Heart right ventricle (tissue), 16 donors: Measurements from ENCODE around the gene TCF15. TPM values are rescaled to one million over a fixed set of nuclear protein-coding genes. Genes with fewer than 3 reads are reported as not detected.

ENCODE experiments used
- ATAC-seq, 8 donors: fragments of 200-7000 bp; cut with Tn5 transposase; one replicate each; pipeline ENCODE4 v1.9.1; 2020; ENCODE audit warnings: mild to moderate bottlenecking in 8 of 8, moderate library complexity in 8 of 8, moderate number of reproducible peaks in 1 of 8
- DNase-seq, 2 donors: peaks; one replicate each; pipeline ENCODE4 v3.0.0-alpha.2; 2020
- H3K27ac ChIP-seq, 10 donors: fragments of 200-600 bp; sonication (generic) in 2 of 10; one replicate each; pipeline versions ENCODE4 v1.5.0 to v1.8.0; 2020 to 2022; ENCODE audit warnings: mild to moderate bottlenecking in 3 of 10
- H3K27me3 ChIP-seq, 7 donors: fragments of 200-600 bp; one replicate each; pipeline ENCODE4 v1.8.0; 2021 to 2022; ENCODE audit warnings: mild to moderate bottlenecking in 2 of 7
- H3K36me3 ChIP-seq, 9 donors: fragments of 200-600 bp; sonication (generic) in 1 of 9; one replicate each; pipeline versions ENCODE4 v1.5.0 to v1.8.0; 2020 to 2022; ENCODE audit warnings: mild to moderate bottlenecking in 2 of 9
- H3K4me1 ChIP-seq, 9 donors: fragments of 200-600 bp; sonication (generic) in 1 of 9; one replicate each; pipeline versions ENCODE4 v1.5.0 to v1.8.0; 2020 to 2022; ENCODE audit warnings: mild to moderate bottlenecking in 4 of 9
- H3K4me3 ChIP-seq, 10 donors: fragments of 200-600 bp; sonication (generic) in 2 of 10; one replicate each; pipeline versions ENCODE4 v1.5.0 to v1.8.0; 2020 to 2022; ENCODE audit warnings: mild to moderate bottlenecking in 7 of 10, moderate library complexity in 2 of 10
- H3K9me3 ChIP-seq, 11 donors: fragments of 200-600 bp in 10 of 11; sonication (generic) in 2 of 11; one replicate each; pipeline versions ENCODE4 v1.5.0 to v1.8.0; 2013 to 2022; ENCODE audit warnings: mild to moderate bottlenecking in 2 of 11, control low read depth in 1 of 11, moderate library complexity in 1 of 11
- WGBS, 2 donors: extraction: QIAGEN DNeasy Blood & Tissue Kit; methylation state at CpG; one replicate each; pipeline ENCODE4 v1.1.7; 2013; ENCODE audit warnings: inconsistent platforms in 1 of 2; 5-methylcytosine and 5-hydroxymethylcytosine counted together
- intact Hi-C, 10 donors: fragments of 100-400 bp; cut with DNase I; formaldehyde crosslinking; loops; one replicate each; pipeline versions ENCODE4 v1.11.1 to v1.14.2; 2022
- polyA plus RNA-seq, 2 donors: library from polyadenylated mRNA; stranded (reverse); fragments of 200-250 nt; gene quantifications; one replicate each; pipeline ENCODE4 v1.2.3, GENCODE V29; 2013
- total RNA-seq, 10 donors: library from RNA; stranded (reverse); fragmentation: NEBNext Ultra II Directional in 3 of 10; extraction: Animal tissue kit (Norgen Biotek cat#: 25700) in 3 of 10; gene quantifications; one replicate each; pipeline versions ENCODE4 v1.2.1 to v1.2.4, GENCODE V29; 2021 to 2023
- TF ChIP-seq, protein P1 (sequence below), 9 donors: fragments of 200-600 bp; sonication (generic) in 2 of 9; IDR thresholded peaks; one replicate each; pipeline versions ENCODE4 v1.5.0 to v1.8.0; 2021 to 2022; ENCODE audit warnings: antibody characterized with exemption in 9 of 9, mild to moderate bottlenecking in 5 of 9, moderate library complexity in 1 of 9
- donor health status: Arrhythmogenic right ventricular cardiomyopathy.
- donor health status: ischemic (EF 13 %, LVEDD 7.1; RV severe dilation, severe dysfunction).
- donor health status: healthy with polysubstance abuse.
- donor health status: DM: no; HTN: yes; CAD: no.
- donor health status: DM: no; HTN: no; CAD: no.
- donor health status: ischemic (EF 25% LVEDD 6.9; RV normal size, moderate dysfunction).
- donor health status: ischemic (EF 25% LVEDD 5.7; RV mildly dilated, moderate dysfunction).
- donor health status: healthy.
- donor health status: DM: yes; HTN: yes; CAD: no.
- donor health status: Ischemic cardiomyopathy.
- donor health status: ischemic (EF 35%, LVEDD 5.7; RV mildly dilated, moderate dysfunction).
- donor health status: nonischemic (EF 11% LVEDD 7.7; RV severe dilation, severe dysfunction).
- donor health status: DM: yes; HTN: yes; CAD: no.
- donor health status: PGD.
- donor health status: ischemic (EF 29% LVEDD 5.4; RV normal size, mild dysfunction).
- donor health status: nonischemic (EF 23%, LVEDD 6.1; RV moderate dilation, normal function).

TCF15 gene
- total and polyA plus RNA-seq, 12 donors, result 4.6 to 41.0 (median 8.4) TPM

DNA sequence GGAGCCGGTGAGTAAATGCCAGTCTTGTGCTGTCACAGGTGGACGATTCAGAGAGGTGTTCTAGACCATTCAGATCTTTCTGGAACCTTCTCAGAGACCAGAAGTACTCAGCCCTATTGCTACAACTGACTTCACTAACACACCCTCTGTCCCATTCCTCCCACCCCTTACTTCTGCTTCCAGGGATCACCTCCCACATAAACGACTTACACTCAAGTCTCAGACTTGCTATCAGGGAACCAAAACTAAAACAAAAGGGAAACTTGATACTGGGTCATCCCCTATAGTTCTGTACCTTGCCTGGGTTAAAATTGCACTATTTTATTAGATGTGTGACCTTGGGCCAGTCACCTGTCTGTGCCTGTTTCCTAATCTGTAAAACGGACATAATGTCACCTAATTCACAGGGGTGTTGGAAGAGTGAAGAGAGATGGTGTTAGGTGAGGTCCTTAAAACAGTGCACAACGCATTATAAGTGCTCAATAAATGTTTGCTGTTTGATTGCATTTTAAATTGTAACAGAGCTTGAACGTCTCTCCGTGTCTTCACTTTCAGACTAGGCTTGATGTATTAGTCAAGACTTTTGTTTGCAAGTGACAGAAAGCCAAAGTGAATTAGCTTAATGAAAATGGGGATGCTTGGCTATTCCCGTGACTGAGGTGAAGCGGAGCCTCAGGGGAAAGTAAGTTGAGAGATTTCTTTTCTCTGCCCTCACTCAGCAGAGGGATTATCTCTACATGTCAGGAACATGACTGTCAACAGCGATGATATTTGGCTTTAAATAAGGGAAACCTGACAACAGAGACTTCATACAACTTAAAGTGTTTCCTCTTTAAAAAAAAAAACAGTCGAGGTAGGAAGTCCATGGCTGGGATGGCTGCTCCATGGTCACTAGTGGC, 45.9 kb upstream of the TCF15 start:
- TF ChIP-seq, protein P1, sequence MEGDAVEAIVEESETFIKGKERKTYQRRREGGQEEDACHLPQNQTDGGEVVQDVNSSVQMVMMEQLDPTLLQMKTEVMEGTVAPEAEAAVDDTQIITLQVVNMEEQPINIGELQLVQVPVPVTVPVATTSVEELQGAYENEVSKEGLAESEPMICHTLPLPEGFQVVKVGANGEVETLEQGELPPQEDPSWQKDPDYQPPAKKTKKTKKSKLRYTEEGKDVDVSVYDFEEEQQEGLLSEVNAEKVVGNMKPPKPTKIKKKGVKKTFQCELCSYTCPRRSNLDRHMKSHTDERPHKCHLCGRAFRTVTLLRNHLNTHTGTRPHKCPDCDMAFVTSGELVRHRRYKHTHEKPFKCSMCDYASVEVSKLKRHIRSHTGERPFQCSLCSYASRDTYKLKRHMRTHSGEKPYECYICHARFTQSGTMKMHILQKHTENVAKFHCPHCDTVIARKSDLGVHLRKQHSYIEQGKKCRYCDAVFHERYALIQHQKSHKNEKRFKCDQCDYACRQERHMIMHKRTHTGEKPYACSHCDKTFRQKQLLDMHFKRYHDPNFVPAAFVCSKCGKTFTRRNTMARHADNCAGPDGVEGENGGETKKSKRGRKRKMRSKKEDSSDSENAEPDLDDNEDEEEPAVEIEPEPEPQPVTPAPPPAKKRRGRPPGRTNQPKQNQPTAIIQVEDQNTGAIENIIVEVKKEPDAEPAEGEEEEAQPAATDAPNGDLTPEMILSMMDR (IDR thresholded peaks at IDR 0.05), result no peak
- ATAC-seq, result no peak
- peaks cover 6 to 72% (median 22%) of the 10 kb centered on the region in 9 donors for H3K4me1 ChIP-seq
- H3K36me3 ChIP-seq, result peaks cover 0 to 3% (median 0%) of the 10 kb centered on the region in 9 donors
- no peak overlapping the region for H3K27ac ChIP-seq
- peaks cover 0 to 8% (median 3%) of the 10 kb centered on the region in 7 donors for H3K27me3 ChIP-seq
- intact Hi-C loops, result loop anchor here in 1 of 10 donors (10.0 kb wide), 1 partner anchor 301 kb away; no protein-coding TSS in a partner anchor
- H3K9me3 ChIP-seq, result no peaks in the 10 kb centered on the region
- 75 to 78% methylated on average over 11 of the region's 11 CpGs for WGBS, 2 donors
- no peak for DNase-seq
- no peak overlapping the region for H3K4me3 ChIP-seq

- Histone ChIP-seq H3K4me1 (peaks cover 6 to 57% (median 22%) of the 10 kb centered on the region in 9 donors), H3K36me3 (peaks cover 0 to 19% (median 5%) of the 10 kb centered on the region in 9 donors), H3K4me3 (peak overlapping the region in 1 of 10 donors; percentile 75), H3K27me3 (peaks cover 0 to 3% (median 0%) of the 10 kb centered on the region in 7 donors), H3K27ac (peak overlapping the region in 3 of 10 donors; percentile 92 to 98 (median 96)), H3K9me3 (no peaks in the 10 kb centered on the region)
- DNase-seq, result no peak
- TF ChIP-seq, protein P1 (IDR thresholded peaks at IDR 0.05), result no peak
- ATAC-seq, result no peak
- WGBS, 2 donors, result 94% methylated on average over 3 of the region's 3 CpGs
- intact Hi-C loops, result loop anchor here in 5 of 10 donors (1.0 to 10.0 kb wide), 4 partner anchors 73 to 300 kb away; no protein-coding TSS in a partner anchor
Observed at GRCh38 chr20:654417-654750, 44.3 kb upstream of the TCF15 start.

GRCh38 chr20:653590-654416, 43.7 kb upstream of the TCF15 start:
- Histone ChIP-seq H3K27ac (peak overlapping the region; percentile 86 to 98 (median 93)), H3K4me3 (peak overlapping the region; percentile 36 to 87 (median 76)), H3K9me3 (no peaks in the 10 kb centered on the region), H3K4me1 (peaks cover 6 to 54% (median 22%) of the 10 kb centered on the region in 9 donors), H3K27me3 (no peaks in the 10 kb centered on the region), H3K36me3 (peaks cover 0 to 24% (median 10%) of the 10 kb centered on the region in 9 donors)
- ATAC-seq, result peak in 3 of 8 donors; percentile 3 to 16 (median 7)
- WGBS, 2 donors, result 15 to 16% methylated on average over 31 of the region's 31 CpGs
- intact Hi-C loops, result loop anchor here in 7 of 10 donors (1.0 to 10.0 kb wide), 6 partner anchors 73 to 299 kb away; no protein-coding TSS in a partner anchor
- TF ChIP-seq, protein P1 (IDR thresholded peaks at IDR 0.05), result peak in 2 of 9 donors; percentile 9 to 20
- no peak for DNase-seq
